BLaER1 (cell line): ENCODE results near the gene ADCY9.
A peak's percentile ranks its signal among the peaks of the same experiment; 100 is the strongest.
"Not testable (repeated sequence)": the region's sequence is repeated elsewhere in the genome, so short reads cannot be mapped to it uniquely, and the experiment has no call there.

Source experiments
- H3K27ac ChIP-seq: shearing (Covaris generic); formaldehyde crosslinking; 2 replicates; pipeline ENCODE4 v1.8.1; 2022
- H3K27me3 ChIP-seq: shearing (Covaris generic); formaldehyde crosslinking; 2 replicates; pipeline ENCODE4 v1.8.1; 2022
- H3K36me3 ChIP-seq: shearing (Covaris generic); formaldehyde crosslinking; 2 replicates; pipeline ENCODE4 v1.8.1; 2022
- H3K4me1 ChIP-seq: shearing (Covaris generic); formaldehyde crosslinking; 2 replicates; pipeline ENCODE4 v1.8.1; 2022
- H3K4me2 ChIP-seq: shearing (Covaris generic); formaldehyde crosslinking; 2 replicates; pipeline ENCODE4 v1.8.1; 2022
- H3K4me3 ChIP-seq: shearing (Covaris generic); formaldehyde crosslinking; 2 replicates; pipeline ENCODE4 v1.8.1; 2022
- H3K9ac ChIP-seq: shearing (Covaris generic); formaldehyde crosslinking; 2 replicates; pipeline ENCODE4 v1.8.1; 2022
- H3K9me3 ChIP-seq: shearing (Covaris generic); formaldehyde crosslinking; 2 replicates; pipeline ENCODE4 v1.8.1; 2022
- H4K20me1 ChIP-seq: shearing (Covaris generic); formaldehyde crosslinking; 2 replicates; pipeline ENCODE4 v1.8.1; 2022
- Cebpa-rat ChIP-seq: shearing (Covaris generic); IDR thresholded peaks from 2 replicates; pipeline ENCODE4 v1.8.1; 2022

ADCY9 gene

GRCh38 chr16:4075534-4075933 is 40.7 kb downstream of the ADCY9 start:
- H3K4me2 ChIP-seq = no peak overlapping the region
- H3K4me1 ChIP-seq = peaks cover 18% of the 10 kb centered on the region
- H3K27me3 ChIP-seq = no peaks in the 10 kb centered on the region
- H3K27ac ChIP-seq = no peak overlapping the region
- H4K20me1 ChIP-seq = peaks cover 47% of the 10 kb centered on the region
- H3K4me3 ChIP-seq = no peak overlapping the region
- peaks cover 71% of the 10 kb centered on the region for H3K36me3 ChIP-seq
- H3K9me3 ChIP-seq = peaks cover 16% of the 10 kb centered on the region; the same call in 1 of the 2 replicates
- H3K9ac ChIP-seq = no peak overlapping the region
- TF ChIP-seq Cebpa-rat = no peak

DNA sequence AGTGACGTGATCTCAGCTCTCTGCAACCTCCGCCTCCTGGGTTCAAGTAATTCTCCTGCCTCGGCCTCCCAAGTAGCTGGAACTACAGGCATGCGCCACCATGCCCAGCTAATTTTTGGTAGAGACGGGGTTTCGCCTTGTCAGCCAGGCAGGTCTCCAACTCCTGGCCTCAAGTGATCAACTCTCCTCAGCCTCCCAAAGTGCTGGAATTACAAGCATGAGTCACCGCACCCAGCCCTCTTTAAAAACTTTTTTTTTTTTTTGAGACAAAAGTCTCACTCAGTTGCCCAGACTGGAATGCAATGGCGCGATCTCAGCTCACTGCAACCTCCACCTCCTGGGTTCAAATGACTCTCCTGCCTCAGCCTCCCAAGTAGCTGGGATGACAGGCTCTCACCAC is 43.1 kb downstream of the ADCY9 start:
- not testable (repeated sequence) for H3K4me3 ChIP-seq, H3K27me3 ChIP-seq, H3K4me2 ChIP-seq, H3K9me3 ChIP-seq, H3K27ac ChIP-seq, H3K9ac ChIP-seq
- H3K4me1 ChIP-seq = peaks cover 20% of the 10 kb centered on the region
- H3K36me3 ChIP-seq = peaks cover 65% of the 10 kb centered on the region
- peaks cover 34% of the 10 kb centered on the region; the same call in 1 of the 2 replicates for H4K20me1 ChIP-seq

DNA sequence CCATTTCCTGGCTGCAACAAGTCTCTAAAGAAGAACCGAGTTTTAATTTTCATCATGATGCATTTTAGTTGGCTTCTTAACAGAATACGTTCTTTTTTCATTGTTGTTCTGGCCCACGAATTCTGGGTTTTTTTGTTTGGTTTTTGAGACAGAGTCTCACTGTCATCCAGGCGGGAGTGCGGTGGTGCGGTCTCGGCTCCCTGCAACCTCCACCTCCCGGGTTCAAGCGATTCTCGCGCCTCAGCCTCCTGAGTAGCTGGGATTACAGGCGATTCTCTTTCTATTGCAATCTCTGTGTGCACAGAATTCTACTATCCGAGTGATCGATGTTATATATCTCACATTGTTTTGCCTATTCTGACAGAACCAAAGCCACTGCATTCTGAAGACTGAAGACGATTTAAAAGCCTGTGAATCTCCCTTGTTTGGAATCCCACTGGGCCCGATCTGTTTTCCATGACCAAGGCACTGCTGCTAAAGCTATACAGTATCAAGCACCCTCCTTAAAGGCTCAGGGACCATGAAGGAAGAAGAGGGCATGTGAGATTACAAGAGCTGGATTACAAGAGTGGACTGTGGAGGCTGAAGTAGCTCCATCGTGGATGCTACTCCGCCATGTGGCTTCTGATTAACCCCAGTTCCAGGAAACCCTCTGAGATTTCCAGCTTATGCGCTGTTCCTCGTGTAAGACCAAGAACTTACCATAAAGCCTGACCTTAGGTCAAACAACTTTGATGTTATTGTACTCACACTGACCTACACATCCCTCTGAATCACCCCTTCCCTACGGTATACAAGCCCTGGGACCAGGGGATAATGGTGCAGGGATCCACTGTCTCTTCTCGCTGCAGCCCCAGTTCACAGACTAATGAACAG is 44.3 kb downstream of the ADCY9 start:
- Histone ChIP-seq H3K27me3 (no peaks in the 10 kb centered on the region), H3K4me1 (peaks cover 27% of the 10 kb centered on the region), H3K4me3 (no peak overlapping the region), H3K27ac (peak overlapping the region; percentile 15; the same call in 1 of the 2 replicates), H3K4me2 (no peak overlapping the region), H4K20me1 (peaks cover 24% of the 10 kb centered on the region; the same call in 1 of the 2 replicates), H3K36me3 (peaks cover 53% of the 10 kb centered on the region), H3K9me3 (no peaks in the 10 kb centered on the region), H3K9ac (no peak overlapping the region)
- no peak for TF ChIP-seq Cebpa-rat

GRCh38 chr16:4070936-4071335 is 45.3 kb downstream of the ADCY9 start:
- H3K4me2 ChIP-seq = no peak overlapping the region
- no peak overlapping the region for H3K27ac ChIP-seq
- TF ChIP-seq Cebpa-rat = no peak
- no peaks in the 10 kb centered on the region for H3K27me3 ChIP-seq
- H3K9ac ChIP-seq = no peak overlapping the region
- no peaks in the 10 kb centered on the region for H3K9me3 ChIP-seq
- peaks cover 44% of the 10 kb centered on the region for H3K36me3 ChIP-seq
- no peak overlapping the region for H3K4me3 ChIP-seq
- 0 out of 2 replicates have a peak, but pooled peaks cover 14% of the 10 kb centered on the region for H4K20me1 ChIP-seq
- peaks cover 37% of the 10 kb centered on the region for H3K4me1 ChIP-seq

GRCh38 chr16:4067262-4068001 is 48.8 kb downstream of the ADCY9 start:
- peak overlapping the region; percentile 65 for H3K27ac ChIP-seq
- H3K27me3 ChIP-seq = no peaks in the 10 kb centered on the region
- peaks cover 45% of the 10 kb centered on the region for H3K4me1 ChIP-seq
- H3K9ac ChIP-seq = peak overlapping the region; percentile 49; the same call in 1 of the 2 replicates
- H3K36me3 ChIP-seq = peaks cover 35% of the 10 kb centered on the region
- H4K20me1 ChIP-seq = no peaks in the 10 kb centered on the region
- TF ChIP-seq Cebpa-rat = no peak
- H3K4me2 ChIP-seq = peak overlapping the region; percentile 47
- no peak overlapping the region for H3K4me3 ChIP-seq
- H3K9me3 ChIP-seq = peaks cover 14% of the 10 kb centered on the region

GRCh38 chr16:4064950-4065352 is 51.3 kb downstream of the ADCY9 start:
- Histone ChIP-seq H3K9ac (peak overlapping the region; percentile 76), H3K9me3 (peaks cover 36% of the 10 kb centered on the region), H3K4me3 (peak overlapping the region; percentile 55), H4K20me1 (no peaks in the 10 kb centered on the region), H3K27me3 (no peaks in the 10 kb centered on the region), H3K4me1 (peaks cover 52% of the 10 kb centered on the region), H3K27ac (peak overlapping the region; percentile 73), H3K36me3 (peaks cover 24% of the 10 kb centered on the region), H3K4me2 (peak overlapping the region; percentile 84)
- TF ChIP-seq Cebpa-rat = no peak

GRCh38 chr16:4062212-4062802 is 53.9 kb downstream of the ADCY9 start:
- peak overlapping the region; percentile 27; the same call in 1 of the 2 replicates for H3K4me3 ChIP-seq
- peaks cover 36% of the 10 kb centered on the region for H3K9me3 ChIP-seq
- H3K9ac ChIP-seq = no peak overlapping the region
- no peaks in the 10 kb centered on the region for H4K20me1 ChIP-seq
- no peak overlapping the region for H3K4me2 ChIP-seq
- no peak overlapping the region for H3K27ac ChIP-seq
- no peaks in the 10 kb centered on the region for H3K27me3 ChIP-seq
- peaks cover 16% of the 10 kb centered on the region; the same call in 1 of the 2 replicates for H3K36me3 ChIP-seq
- TF ChIP-seq Cebpa-rat = no peak
- peaks cover 65% of the 10 kb centered on the region for H3K4me1 ChIP-seq

- Histone ChIP-seq H3K27ac (peak overlapping the region; percentile 98), H3K9me3 (peaks cover 36% of the 10 kb centered on the region), H3K4me2 (peak overlapping the region; percentile 99; the same call in 1 of the 2 replicates), H3K4me1 (peaks cover 65% of the 10 kb centered on the region), H3K4me3 (no peak overlapping the region; the same call in 1 of the 2 replicates), H3K27me3 (no peaks in the 10 kb centered on the region), H3K9ac (no peak overlapping the region), H4K20me1 (no peaks in the 10 kb centered on the region), H3K36me3 (peaks cover 16% of the 10 kb centered on the region; the same call in 1 of the 2 replicates)
- TF ChIP-seq Cebpa-rat = no peak
Measured at GRCh38 chr16:4060823-4061222, 55.4 kb downstream of the ADCY9 start.

DNA sequence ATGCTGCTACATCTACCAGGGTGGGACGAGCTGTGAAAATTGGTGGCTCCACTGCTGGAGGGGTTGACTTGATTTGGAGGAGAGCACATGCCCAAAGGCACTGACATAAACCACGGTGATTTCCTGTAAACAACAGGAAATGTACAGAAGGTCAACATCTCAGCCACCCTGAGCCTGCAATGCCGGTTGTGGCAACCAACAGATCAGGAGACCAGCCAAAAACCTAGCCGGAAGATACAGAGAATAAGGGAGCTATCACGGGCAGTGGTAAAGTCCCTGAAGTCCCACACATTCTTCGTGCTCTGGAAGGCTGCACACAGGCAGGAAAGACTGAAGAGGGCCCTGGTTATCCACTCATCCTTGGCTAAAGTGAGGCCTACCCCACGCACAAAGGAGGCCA is 56.2 kb downstream of the ADCY9 start:
- H3K27ac ChIP-seq = peak overlapping the region; percentile 98
- H3K27me3 ChIP-seq = no peaks in the 10 kb centered on the region
- peak overlapping the region; percentile 99 for H3K4me2 ChIP-seq
- H3K4me1 ChIP-seq = peaks cover 66% of the 10 kb centered on the region
- peaks cover 16% of the 10 kb centered on the region; the same call in 1 of the 2 replicates for H3K36me3 ChIP-seq
- peaks cover 36% of the 10 kb centered on the region for H3K9me3 ChIP-seq
- H3K9ac ChIP-seq = peak overlapping the region; percentile 71
- peak overlapping the region; percentile 28; the same call in 1 of the 2 replicates for H3K4me3 ChIP-seq
- no peaks in the 10 kb centered on the region for H4K20me1 ChIP-seq
- no peak for TF ChIP-seq Cebpa-rat
